ENCODE measurements around the gene EXOSC2.

DNA sequence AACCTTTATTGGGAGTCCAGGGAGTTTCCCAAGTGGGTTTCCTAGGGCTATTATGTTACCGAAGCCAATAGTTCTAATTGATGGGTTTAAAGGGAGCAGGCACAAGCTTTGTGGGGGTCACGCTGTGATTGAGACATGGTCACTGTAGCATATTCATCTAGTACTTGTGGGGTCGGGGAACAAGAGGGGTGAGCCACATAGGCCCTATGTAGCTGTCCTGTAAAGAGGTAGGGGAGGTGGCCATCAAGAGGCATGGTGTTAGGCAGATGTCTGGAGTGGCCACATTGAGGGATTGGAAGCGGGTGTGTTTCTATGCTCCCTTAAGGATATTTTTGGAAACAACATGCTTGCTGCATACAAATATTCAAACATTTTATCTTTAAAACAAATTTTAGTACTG lies 50.1 kb downstream of the EXOSC2 start:
- TF ChIP-seq, protein P1, sequence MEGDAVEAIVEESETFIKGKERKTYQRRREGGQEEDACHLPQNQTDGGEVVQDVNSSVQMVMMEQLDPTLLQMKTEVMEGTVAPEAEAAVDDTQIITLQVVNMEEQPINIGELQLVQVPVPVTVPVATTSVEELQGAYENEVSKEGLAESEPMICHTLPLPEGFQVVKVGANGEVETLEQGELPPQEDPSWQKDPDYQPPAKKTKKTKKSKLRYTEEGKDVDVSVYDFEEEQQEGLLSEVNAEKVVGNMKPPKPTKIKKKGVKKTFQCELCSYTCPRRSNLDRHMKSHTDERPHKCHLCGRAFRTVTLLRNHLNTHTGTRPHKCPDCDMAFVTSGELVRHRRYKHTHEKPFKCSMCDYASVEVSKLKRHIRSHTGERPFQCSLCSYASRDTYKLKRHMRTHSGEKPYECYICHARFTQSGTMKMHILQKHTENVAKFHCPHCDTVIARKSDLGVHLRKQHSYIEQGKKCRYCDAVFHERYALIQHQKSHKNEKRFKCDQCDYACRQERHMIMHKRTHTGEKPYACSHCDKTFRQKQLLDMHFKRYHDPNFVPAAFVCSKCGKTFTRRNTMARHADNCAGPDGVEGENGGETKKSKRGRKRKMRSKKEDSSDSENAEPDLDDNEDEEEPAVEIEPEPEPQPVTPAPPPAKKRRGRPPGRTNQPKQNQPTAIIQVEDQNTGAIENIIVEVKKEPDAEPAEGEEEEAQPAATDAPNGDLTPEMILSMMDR (IDR thresholded peaks at IDR 0.05 in 4 of 5, conservative IDR thresholded peaks at IDR 0.05 in 1 of 5): no peak
- no peak for TF ChIP-seq POLR2A (IDR thresholded peaks at IDR 0.05)

Data from gastrocnemius medialis (tissue), 4 donors.